B cell (primary cell): ENCODE results near the gene SMIM13. TPM values are rescaled to one million over a fixed set of nuclear protein-coding genes. Genes with fewer than 3 reads are reported as not detected.

Experiments
- ATAC-seq: fragments of 200-7000 bp; cut with Tn5 transposase; one replicate; pipeline ENCODE4 v1.10.0; 2021; ENCODE audit warnings: low read depth, mild to moderate bottlenecking, moderate number of reproducible peaks, moderate library complexity
- CTCF ChIA-PET: fragments of 350-600 bp; sonication (Branson Sonifier 250); formaldehyde crosslinking; loops from one replicate; lab custom pipeline; 2021; ENCODE audit warnings: antibody characterized with exemption, inconsistent platforms; lab: Charles Lee
- POLR2A ChIA-PET: fragments of 350-600 bp; sonication (Branson Sonifier 250); formaldehyde crosslinking; loops from one replicate; lab custom pipeline; 2021; ENCODE audit warnings: antibody characterized with exemption; lab: Charles Lee
- DNase-seq: peaks from one replicate; pipeline ENCODE4 v3.0.0; 2013
- H2AFZ ChIP-seq: 2 replicates; pipeline ENCODE4 v1.6.1; 2012; ENCODE audit warnings: mild to moderate bottlenecking, low read depth, low read length; ENCODE audit not compliant: insufficient read depth, poor library complexity, severe bottlenecking
- H3K27ac ChIP-seq, 2 donors: 1 replicate in 1 of 2; 2 replicates in 1 of 2; pipeline ENCODE4 v1.5.1; 2012 to 2013; ENCODE audit warnings: low read length in 2 of 2, mild to moderate bottlenecking in 2 of 2, moderate library complexity in 1 of 2
- H3K27me3 ChIP-seq, 4 experiments: fragments of 200-600 bp in 1 of 4; sonication (generic) in 1 of 4; replicated peaks in 1 of 4; 1 replicate in 2 of 4; 2 replicates in 2 of 4; pipeline versions ENCODE4 v1.6.1 to v1.7.0; 2013 to 2016; ENCODE audit warnings: low read length in 3 of 4, mild to moderate bottlenecking in 2 of 4, mixed read lengths in 1 of 4, moderate library complexity in 1 of 4; ENCODE audit not compliant: insufficient read depth in 4 of 4, control insufficient read depth in 3 of 4; ENCODE audit errors: control extremely low read depth in 1 of 4
- H3K36me3 ChIP-seq, 2 experiments: replicated peaks in 1 of 2; 1 replicate in 1 of 2; 2 replicates in 1 of 2; pipeline versions ENCODE4 v1.6.1 to v1.7.1; 2013; ENCODE audit warnings: low read length in 1 of 2; ENCODE audit not compliant: insufficient read depth in 2 of 2, control insufficient read depth in 1 of 2; ENCODE audit errors: control extremely low read depth in 1 of 2, extremely low read depth in 1 of 2
- H3K4me1 ChIP-seq, 2 donors: fragments of 200-600 bp in 1 of 2; sonication (generic) in 1 of 2; 1 replicate in 1 of 2; 2 replicates in 1 of 2; pipeline versions ENCODE4 v1.5.1 to v1.6.1; 2013 to 2017; ENCODE audit warnings: low read length in 2 of 2; ENCODE audit not compliant: control insufficient read depth in 2 of 2, insufficient read depth in 2 of 2
- H3K4me2 ChIP-seq: replicated peaks from 2 replicates; pipeline ENCODE3; 2012; ENCODE audit warnings: mild to moderate bottlenecking, low read depth, low read length; ENCODE audit not compliant: poor library complexity, severe bottlenecking
- H3K4me3 ChIP-seq, 5 experiments: fragments of 200-600 bp in 1 of 5; sonication (generic) in 1 of 5; 1 replicate in 3 of 5; 2 replicates in 2 of 5; pipeline versions ENCODE4 v1.5.1 to v1.7.0; 2011 to 2016; ENCODE audit warnings: low read length in 4 of 5, mild to moderate bottlenecking in 4 of 5, low read depth in 2 of 5, control low read depth in 1 of 5, moderate library complexity in 1 of 5; ENCODE audit not compliant: insufficient read depth in 1 of 5; ENCODE audit errors: control extremely low read depth in 1 of 5, extremely low read depth in 1 of 5
- H3K79me2 ChIP-seq: fragments of 200-600 bp; sonication (generic); one replicate; pipeline ENCODE4 v1.6.0; 2016; ENCODE audit warnings: low read length; ENCODE audit not compliant: control insufficient read depth, insufficient read depth
- H3K9ac ChIP-seq: fragments of 200-600 bp; sonication (generic); 2 replicates; pipeline ENCODE4 v1.6.1; 2017; ENCODE audit warnings: mild to moderate bottlenecking, low read length, moderate library complexity
- H3K9me3 ChIP-seq, 3 donors: one replicate each; pipeline versions ENCODE4 v1.6.1 to v1.7.1; 2013; ENCODE audit warnings: low read length in 2 of 3; ENCODE audit not compliant: control insufficient read depth in 2 of 3, insufficient read depth in 1 of 3; ENCODE audit errors: control extremely low read depth in 1 of 3
- H4K20me1 ChIP-seq: 2 replicates; pipeline ENCODE4 v1.6.0; 2012; ENCODE audit warnings: mild to moderate bottlenecking, low read length; ENCODE audit not compliant: insufficient read depth, control insufficient read depth, poor library complexity, severe bottlenecking
- H3K27ac Mint-ChIP-seq: one replicate; pipeline ENCODE4 v1.8.0; 2021; ENCODE audit warnings: mixed read lengths
- H3K27me3 Mint-ChIP-seq: one replicate; pipeline ENCODE4 v1.8.0; 2021; ENCODE audit warnings: mixed read lengths
- H3K4me1 Mint-ChIP-seq: one replicate; pipeline ENCODE4 v1.8.0; 2021; ENCODE audit warnings: mixed read lengths
- H3K4me3 Mint-ChIP-seq: one replicate; pipeline ENCODE4 v1.8.0; 2021; ENCODE audit warnings: mixed read lengths
- H3K9me3 Mint-ChIP-seq: one replicate; pipeline ENCODE4 v1.8.0; 2022; ENCODE audit warnings: mixed read lengths; ENCODE audit not compliant: insufficient read depth
- EZH2 ChIP-seq: IDR thresholded peaks from 2 replicates; pipeline ENCODE4 v1.6.1; 2012; ENCODE audit warnings: borderline replicate concordance, low read depth, mild to moderate bottlenecking, moderate library complexity, low read length; ENCODE audit not compliant: insufficient read depth, poor library complexity, severe bottlenecking
- WGBS: methylation state at CpG from one replicate; pipeline ENCODE4 v1.1.5; 2013; ENCODE audit warnings: missing lambda C conversion rate; ENCODE audit not compliant: insufficient coverage; 5-methylcytosine and 5-hydroxymethylcytosine counted together
- intact Hi-C: fragments of 100-400 bp; cut with micrococcal nuclease; formaldehyde crosslinking; loops from one replicate; pipeline ENCODE4 v1.10.0; 2022
- polyA plus RNA-seq: library from polyadenylated mRNA; depleted of rRNA; stranded (reverse); fragments of >200 nt; gene quantifications from 2 replicates; pipeline ENCODE4 v1.2.3, GENCODE V29; 2012
- total RNA-seq, 2 donors: library from RNA; stranded (reverse); fragments of 120-200 nt in 1 of 2; gene quantifications; 1 replicate in 1 of 2; 2 replicates in 1 of 2; pipeline versions ENCODE4 v1.2.3 to v1.2.4, GENCODE V29; 2013 to 2022
- TF ChIP-seq, protein P1 (sequence below): fragments of 200-600 bp; IDR thresholded peaks from one replicate; pipeline ENCODE4 v1.8.0; 2022; ENCODE audit warnings: antibody characterized with exemption, mild to moderate bottlenecking

The SMIM13 gene
- total and polyA plus RNA-seq, 2 donors (not counting 1 experiment from before 2014, with no cell fraction given), result 2.1 to 5.5 TPM

DNA sequence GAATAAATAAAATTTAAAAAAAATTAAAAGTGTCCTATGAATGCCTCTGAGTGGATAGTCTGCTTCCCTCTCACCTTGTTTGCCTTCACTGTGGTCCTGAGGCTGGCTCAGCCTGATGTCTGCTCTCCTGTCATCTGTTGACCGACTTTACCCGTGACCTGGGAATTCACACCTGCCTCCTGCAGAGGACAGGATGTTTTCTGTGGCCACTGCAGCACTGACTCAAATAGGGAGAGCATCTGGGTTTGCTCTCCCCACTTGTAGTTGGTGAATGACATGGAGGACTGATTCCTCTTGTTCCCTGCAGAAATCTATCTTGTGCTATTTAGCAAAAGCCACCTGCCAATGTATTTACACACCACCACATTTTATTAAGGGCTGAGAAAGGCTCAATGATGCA is 70.3 kb downstream of the SMIM13 start:
- Histone ChIP-seq H3K27me3 (no peaks in the 10 kb centered on the region), H3K27ac (no peak overlapping the region), H3K4me1 (no peaks in the 10 kb centered on the region), H3K9ac (no peak overlapping the region), H3K79me2 (no peaks in the 10 kb centered on the region), H3K36me3 (no peaks in the 10 kb centered on the region), H3K9me3 (no peaks in the 10 kb centered on the region), H2AFZ (no peak overlapping the region), H3K4me3 (no peak overlapping the region), H4K20me1 (no peaks in the 10 kb centered on the region), H3K4me2 (no peak overlapping the region)
- Mint-ChIP-seq H3K9me3 (no peaks in the 10 kb centered on the region), H3K4me3 (no peak overlapping the region), H3K4me1 (no peaks in the 10 kb centered on the region), H3K27me3 (no peaks in the 10 kb centered on the region), H3K27ac (no peak overlapping the region)
- WGBS, result 79% methylated on average over 2 of the region's 2 CpGs
- ChIA-PET POLR2A (no interaction called here), CTCF (no interaction called here)
- intact Hi-C loops, result no loop called here
- ATAC-seq (no peak), DNase-seq (no peak)
- TF ChIP-seq, protein P1, sequence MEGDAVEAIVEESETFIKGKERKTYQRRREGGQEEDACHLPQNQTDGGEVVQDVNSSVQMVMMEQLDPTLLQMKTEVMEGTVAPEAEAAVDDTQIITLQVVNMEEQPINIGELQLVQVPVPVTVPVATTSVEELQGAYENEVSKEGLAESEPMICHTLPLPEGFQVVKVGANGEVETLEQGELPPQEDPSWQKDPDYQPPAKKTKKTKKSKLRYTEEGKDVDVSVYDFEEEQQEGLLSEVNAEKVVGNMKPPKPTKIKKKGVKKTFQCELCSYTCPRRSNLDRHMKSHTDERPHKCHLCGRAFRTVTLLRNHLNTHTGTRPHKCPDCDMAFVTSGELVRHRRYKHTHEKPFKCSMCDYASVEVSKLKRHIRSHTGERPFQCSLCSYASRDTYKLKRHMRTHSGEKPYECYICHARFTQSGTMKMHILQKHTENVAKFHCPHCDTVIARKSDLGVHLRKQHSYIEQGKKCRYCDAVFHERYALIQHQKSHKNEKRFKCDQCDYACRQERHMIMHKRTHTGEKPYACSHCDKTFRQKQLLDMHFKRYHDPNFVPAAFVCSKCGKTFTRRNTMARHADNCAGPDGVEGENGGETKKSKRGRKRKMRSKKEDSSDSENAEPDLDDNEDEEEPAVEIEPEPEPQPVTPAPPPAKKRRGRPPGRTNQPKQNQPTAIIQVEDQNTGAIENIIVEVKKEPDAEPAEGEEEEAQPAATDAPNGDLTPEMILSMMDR, result no peak
- no peak for TF ChIP-seq EZH2

DNA sequence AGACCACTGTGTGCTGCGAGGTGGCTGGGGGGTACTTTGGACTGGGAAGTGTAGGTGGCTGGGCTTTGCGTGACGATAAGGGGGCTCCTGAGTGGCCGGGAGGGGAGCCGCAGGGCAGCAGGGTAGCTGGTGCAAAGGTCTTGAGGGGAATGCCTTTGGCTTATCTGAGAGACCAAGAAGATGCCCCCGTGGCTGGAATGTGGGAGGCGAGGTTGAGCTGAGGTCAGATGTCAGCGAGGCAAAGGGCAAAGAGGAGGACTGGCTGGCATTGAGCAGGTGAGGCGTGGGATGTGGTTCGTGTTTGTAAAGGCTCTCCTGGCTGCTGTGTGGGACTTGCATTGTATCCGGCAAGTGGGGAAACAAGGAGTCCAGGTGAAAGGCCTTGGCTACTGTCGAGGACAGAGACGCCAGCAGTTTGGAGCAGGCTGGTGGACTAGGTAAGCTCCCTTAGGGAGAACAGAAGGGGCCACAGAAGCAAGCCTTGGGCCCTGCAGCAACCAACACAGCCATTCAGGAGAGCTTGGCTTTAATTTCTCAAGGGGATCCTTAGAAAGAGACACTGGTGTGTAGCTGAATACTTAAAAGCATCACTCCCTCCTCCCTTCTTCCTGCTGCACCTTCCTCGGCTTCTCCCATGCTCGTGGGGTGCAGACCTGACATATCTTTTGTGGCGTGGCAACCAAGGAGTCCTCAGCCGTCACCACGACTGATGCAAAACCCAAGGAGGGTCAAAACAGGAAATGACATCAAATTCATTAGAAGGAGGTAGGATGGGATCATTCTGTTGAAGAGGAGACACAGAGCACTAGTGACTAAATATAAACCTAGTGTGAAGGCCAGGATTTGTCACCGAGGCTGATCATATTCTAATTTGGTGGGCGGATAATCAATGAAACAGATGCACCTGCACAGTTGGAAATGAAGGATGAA is 71.3 kb downstream of the SMIM13 start:
- H3K9ac ChIP-seq, result no peak overlapping the region
- H4K20me1 ChIP-seq, result no peaks in the 10 kb centered on the region
- Mint-ChIP-seq H3K27ac (no peak overlapping the region), H3K27me3 (no peaks in the 10 kb centered on the region), H3K9me3 (no peaks in the 10 kb centered on the region), H3K4me3 (no peak overlapping the region), H3K4me1 (no peaks in the 10 kb centered on the region)
- WGBS, result 97% methylated on average over 17 of the region's 20 CpGs
- POLR2A ChIA-PET, result no interaction called here
- no peak overlapping the region for H2AFZ ChIP-seq
- H3K4me3 ChIP-seq, result no peak overlapping the region
- H3K27me3 ChIP-seq, result no peaks in the 10 kb centered on the region
- no peaks in the 10 kb centered on the region for H3K79me2 ChIP-seq
- no peak overlapping the region for H3K4me2 ChIP-seq
- H3K36me3 ChIP-seq, result no peaks in the 10 kb centered on the region
- H3K9me3 ChIP-seq, result no peaks in the 10 kb centered on the region
- no peaks in the 10 kb centered on the region for H3K4me1 ChIP-seq
- CTCF ChIA-PET, result interaction anchor here (1.2 kb wide), 1 partner anchor 331 kb away, joined by 5 read pairs; no protein-coding TSS in a partner anchor
- TF ChIP-seq, protein P1, result no peak
- no peak for TF ChIP-seq EZH2
- ATAC-seq (no peak), DNase-seq (no peak)
- intact Hi-C loops, result no loop called here
- H3K27ac ChIP-seq, result no peak overlapping the region
